HG02943 (cell line): ENCODE results near the gene MPST.

Experiments used
- ATAC-seq: cut with Tn5 transposase; IDR thresholded peaks from one replicate; pipeline ENCODE4 v1.9.1; 2021; ENCODE audit warnings: mild to moderate bottlenecking, low read depth, moderate library complexity; ENCODE audit not compliant: unreplicated experiment

MPST gene

GRCh38 chr22:37000676-37001534 lies 18.6 kb upstream of the MPST start:
- no peak for ATAC-seq

GRCh38 chr22:37001826-37002225 lies 17.7 kb upstream of the MPST start:
- no peak for ATAC-seq

DNA sequence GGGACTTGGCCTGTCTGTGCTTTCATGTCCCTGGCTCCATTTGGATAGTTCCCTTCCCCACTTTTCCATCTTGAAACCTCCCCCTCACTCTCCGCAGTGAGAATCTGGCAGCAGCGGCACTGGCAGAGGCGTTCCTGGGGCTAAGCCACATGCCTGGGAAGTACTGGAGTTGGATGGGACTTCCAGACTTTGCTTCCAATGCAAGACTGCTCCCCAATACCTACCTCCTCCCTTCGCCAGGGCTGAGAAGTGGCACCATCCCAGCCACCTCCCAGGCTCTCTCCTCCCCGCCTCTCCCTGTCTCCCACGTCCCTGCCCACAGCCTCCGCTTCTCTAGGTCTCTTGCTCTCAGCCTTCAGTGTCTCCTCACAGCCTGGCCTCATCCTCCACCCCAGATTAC lies 16.9 kb upstream of the MPST start:
- no peak for ATAC-seq

- no peak for ATAC-seq
Observed at GRCh38 chr22:37007651-37008050, 11.9 kb upstream of the MPST start.

DNA sequence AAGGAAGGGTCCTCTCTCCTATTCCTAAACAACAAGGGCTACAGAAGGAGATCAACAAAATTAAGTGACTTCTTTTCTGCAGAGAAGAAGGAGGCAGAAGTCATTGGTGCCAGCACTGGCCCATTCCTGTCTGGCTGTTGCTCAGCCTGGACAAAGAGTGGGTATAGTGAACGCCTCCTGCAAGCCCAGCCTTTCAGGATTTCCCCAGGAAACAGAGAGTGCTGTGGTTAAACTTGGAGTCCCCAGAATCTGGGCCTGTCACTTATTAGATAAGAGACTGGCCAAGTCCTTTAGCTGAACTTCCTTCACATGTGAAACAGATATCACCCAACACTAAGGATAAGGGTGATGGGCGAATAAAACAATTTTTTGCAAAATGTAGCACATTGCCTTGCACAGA lies 11.2 kb upstream of the MPST start:
- ATAC-seq, result no peak

DNA sequence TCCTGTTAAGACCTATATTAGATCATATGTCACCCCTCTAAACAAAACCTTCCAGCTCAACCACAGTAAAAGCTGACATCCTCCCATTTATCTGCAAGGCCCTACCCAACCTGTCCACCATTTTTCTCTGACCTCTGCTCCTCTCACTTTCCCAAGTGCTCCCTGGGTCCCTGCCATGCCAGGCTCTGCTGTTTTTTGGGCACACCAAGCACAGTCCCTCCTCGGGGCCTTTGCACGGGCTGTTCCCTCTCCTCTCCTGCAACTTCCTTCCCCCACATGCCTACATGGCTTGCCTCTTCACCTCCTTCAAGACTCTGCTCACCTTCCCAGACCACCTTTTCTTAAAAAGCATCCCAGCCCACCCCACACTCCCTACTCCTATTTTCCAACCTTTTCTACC lies 10.1 kb upstream of the MPST start:
- no peak for ATAC-seq

DNA sequence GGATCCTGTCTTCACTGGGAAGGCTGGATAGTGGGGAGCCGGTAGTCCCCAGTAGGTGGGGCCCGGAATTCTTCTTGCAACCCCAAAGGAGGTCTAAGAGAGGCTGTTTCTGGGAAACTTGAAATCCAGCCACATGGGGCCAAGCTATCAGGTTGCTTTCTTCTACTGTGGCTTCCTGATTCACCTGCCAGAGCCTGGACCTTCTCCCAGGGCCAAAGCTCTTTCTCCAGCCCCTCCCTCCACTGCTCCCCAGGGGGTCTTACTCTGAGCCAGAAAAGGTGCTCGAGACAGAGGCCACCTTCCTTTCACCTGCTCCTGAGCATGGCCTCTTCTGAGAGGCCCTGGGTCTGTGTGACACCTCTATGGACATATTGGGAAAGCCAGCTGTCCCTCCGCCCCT lies 9.4 kb upstream of the MPST start:
- no peak for ATAC-seq

- ATAC-seq, result no peak
Observed at GRCh38 chr22:37010976-37011375, 8.6 kb upstream of the MPST start.

- no peak for ATAC-seq
Observed at GRCh38 chr22:37011472-37011871, 8.1 kb upstream of the MPST start.

GRCh38 chr22:37012262-37012904 lies 7.2 kb upstream of the MPST start:
- ATAC-seq, result no peak

GRCh38 chr22:37012956-37013355 lies 6.6 kb upstream of the MPST start:
- no peak for ATAC-seq

DNA sequence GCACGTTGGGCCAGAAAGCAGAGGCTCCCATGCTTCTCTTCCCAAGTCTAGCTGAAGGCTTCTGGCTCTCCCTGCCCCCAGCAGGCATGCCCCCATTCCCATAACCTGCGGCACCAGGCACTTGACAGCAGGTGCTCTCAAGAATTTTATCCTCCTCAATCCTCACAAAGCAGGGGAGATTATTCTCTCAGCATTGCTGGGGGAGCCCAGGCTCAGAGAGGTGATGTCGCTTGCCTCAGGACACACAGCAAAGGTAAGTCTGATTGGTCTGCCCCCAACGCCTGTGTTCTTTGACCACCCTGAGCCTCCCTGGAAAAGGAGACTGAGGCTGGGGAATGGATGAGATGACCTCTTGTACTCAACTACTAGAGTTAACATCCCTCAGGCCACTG lies 5.1 kb upstream of the MPST start:
- no peak for ATAC-seq

DNA sequence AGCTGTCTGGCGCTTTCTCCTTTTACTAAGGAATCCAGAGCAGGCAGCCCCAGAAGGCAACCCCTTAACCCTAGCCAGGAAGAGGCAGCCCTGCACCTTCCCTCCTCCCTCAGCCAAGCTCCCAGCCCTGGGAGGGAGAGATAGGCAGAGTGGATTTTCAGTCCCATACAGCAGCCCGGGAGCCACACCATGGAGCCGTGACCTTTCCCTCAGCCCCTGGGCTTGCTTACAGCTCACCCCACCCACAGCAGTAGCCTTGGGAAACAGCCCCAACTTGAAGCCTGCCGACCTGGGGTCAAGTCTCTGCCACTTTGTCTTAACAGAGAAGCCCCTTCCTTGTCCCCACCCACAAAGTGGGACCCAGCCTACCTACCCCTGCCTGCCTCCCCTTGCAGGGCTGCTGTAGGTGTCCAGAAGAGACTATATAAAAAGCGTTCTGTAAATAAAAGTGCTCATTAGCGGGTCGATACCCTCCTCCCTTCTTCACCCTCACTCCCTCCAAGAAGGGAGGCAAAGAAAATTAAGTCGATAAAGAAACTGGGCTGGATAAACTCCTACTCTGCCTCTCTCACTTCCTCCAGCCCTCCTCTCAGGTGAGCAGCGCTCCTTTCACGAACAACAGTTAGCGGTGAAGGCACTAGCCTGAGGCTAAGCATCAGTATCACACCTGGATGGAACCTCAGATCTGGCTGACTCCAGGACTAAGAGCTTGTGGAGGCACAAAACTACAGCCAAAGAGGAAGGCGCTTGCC lies 4.5 kb upstream of the MPST start:
- ATAC-seq, result no peak

DNA sequence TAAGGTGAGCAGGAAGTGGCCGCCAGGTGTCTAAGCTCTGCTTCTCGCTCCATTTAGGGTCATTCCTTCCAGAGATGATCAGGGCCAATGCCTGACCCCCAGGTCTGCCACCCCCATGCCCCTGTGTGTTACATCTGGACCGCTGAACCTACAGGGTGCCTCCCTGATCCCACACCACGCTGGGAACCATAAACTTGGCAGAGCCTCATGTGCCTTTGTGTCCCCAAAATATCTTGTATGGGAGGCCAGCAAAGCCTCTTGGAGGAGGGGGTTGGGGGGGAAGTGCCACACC lies 4.0 kb upstream of the MPST start:
- no peak for ATAC-seq

GRCh38 chr22:37016134-37016910 lies 3.2 kb upstream of the MPST start:
- no peak for ATAC-seq

GRCh38 chr22:37017356-37017755 lies 2.2 kb upstream of the MPST start:
- ATAC-seq, result no peak

DNA sequence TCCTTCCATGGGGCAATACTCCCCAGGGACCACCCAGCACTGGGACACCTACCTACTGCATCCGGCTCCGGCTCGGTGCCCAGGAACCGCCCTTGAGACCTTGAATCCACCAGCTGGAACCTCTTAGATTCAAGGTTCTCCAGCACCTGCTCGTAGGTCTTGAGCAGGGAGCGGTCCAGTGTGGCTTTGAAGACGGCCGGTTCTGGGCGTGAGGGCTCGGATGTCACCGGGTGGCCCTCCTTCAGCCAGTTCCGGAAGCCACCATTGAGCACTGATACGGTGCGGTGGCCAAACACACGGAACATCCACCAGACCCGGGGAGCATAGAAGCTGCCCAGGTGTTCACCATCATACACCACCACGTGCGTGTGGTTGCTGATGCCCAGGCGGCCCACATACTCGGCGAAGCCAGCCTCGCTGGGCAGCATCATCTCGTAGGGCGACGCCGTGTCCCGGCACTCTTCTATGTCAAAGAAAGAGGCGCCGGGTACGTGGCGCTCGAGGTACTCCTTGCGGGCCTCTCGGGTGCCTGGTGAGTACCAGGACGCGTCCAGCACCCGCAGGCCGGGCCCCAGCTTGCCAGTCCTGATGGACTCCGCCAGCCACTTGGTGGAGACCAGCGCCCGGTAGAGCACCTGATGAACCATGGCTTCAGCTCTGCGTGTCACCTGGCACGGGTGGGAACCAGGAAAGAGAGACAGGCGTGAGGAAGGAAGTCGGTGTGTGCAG lies 1.3 kb upstream of the MPST start:
- no peak for ATAC-seq

DNA sequence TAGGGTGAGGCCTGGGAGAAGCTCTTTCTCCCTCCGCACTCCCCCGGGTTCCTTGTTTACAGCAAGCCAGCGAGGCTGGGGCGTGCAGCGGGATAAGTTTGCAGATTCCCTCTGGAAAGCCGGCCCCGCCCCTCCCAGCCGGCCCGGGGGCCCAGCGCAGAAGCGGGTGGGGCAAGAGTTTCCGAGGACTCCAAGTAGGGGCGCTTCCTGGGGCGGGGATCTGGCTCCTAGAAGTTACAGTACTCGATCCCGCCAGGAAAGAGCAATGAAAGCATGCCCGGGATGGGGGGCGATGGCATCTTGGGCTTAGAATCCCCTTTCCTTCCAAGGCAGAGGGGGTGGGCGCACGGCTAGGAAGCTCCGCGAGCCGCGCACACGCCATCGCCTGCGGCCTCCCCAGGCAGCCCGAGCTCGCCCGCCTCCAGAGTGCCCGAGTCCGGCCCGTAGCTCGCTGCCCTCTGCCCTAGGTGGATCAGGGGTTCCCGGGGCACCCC lies 680 bp upstream of the MPST start:
- no peak for ATAC-seq

GRCh38 chr22:37020192-37020479 lies 594 bp downstream of the MPST start:
- no peak for ATAC-seq

DNA sequence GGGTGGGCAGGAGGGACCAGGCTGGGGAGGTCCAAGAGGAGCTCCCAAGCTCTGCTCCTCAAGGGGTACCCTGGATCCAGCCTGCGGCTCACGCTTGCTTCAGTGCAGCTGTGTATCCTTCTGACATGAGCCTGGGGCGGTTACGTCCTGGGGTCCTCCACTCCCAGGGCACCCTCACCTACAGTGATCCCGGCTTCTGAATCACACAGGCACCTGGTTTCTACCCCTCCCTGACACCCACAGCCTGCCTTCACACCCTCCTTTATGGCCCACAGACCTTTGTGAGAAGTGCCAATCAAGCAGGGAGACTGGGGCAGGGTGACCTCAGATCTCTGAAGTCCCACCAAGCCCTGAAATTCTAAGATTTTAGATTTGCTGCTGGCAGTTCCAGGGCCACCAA lies 1.5 kb downstream of the MPST start:
- ATAC-seq, result no peak
